ENCODE measurements around the gene CGB1. TPM values are rescaled to one million over a fixed set of nuclear protein-coding genes. Genes with fewer than 3 reads are reported as not detected.

The CGB1 gene
- total and polyA plus RNA-seq, 2 of the 8 experiments (the other 6 are each of a cell fraction or from before 2014, with no cell fraction given), result not detected

DNA sequence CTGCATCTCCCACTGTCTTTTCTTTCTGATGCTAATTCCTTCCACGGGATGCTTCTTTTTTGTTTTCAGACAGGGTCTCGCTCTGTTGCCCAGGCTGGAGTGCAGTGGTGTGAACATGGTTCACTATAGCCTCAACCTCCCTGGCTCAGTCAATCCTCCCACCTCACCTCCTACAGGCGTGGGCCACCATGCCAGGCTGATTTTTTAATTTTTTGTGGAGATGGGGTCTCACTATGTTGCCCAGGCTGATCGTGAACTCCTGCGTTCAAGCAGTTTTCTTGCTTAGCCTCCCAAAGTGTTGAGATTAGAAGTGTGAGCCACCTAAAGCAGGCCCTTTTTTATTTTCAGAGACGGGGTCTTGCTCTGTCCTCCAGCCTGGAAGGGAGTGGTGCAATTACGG is 48.4 kb downstream of the CGB1 start:
- H3K27me3 ChIP-seq (replicated peaks in 1 of 4; ENCODE audit: control insufficient read depth in 3 of 4, extremely low read depth in 1 of 4, insufficient read depth in 3 of 4, low read length in 3 of 4), result no peaks in the 10 kb centered on the region
- no peak overlapping the region for H3K4me3 ChIP-seq (ENCODE audit: extremely low read depth in 1 of 4, insufficient read depth in 2 of 4, low read depth in 3 of 4, low read length in 4 of 4)
- H3K36me3 ChIP-seq (ENCODE audit: control insufficient read depth in 2 of 4, insufficient read depth in 4 of 4, low read length in 3 of 4), result peaks cover 3 to 25% (median 10%) of the 10 kb centered on the region in 4 experiments; a peak in 5 of 8 replicates
- H4K8ac ChIP-seq (ENCODE audit: extremely low read depth, insufficient read depth, low read length), result no peak overlapping the region
- H3K4ac ChIP-seq (replicated peaks; ENCODE audit: insufficient read length, low read depth, low read length), result no peak overlapping the region
- no peak overlapping the region for H2BK20ac ChIP-seq (ENCODE audit: low read length)
- no peak overlapping the region for H3K18ac ChIP-seq (ENCODE audit: extremely low read depth, low read length)
- peaks cover 0 to 7% of the 10 kb centered on the region in 2 experiments; a peak in 1 of 4 replicates for H3K79me2 ChIP-seq (ENCODE audit: control insufficient read depth in 1 of 2, insufficient read depth in 2 of 2, low read length in 2 of 2)
- DNase-seq (ENCODE audit: low read depth in 1 of 2, low spot score in 2 of 2) (no peak), FAIRE-seq (no peak)
- no peak overlapping the region for H4K91ac ChIP-seq (replicated peaks; ENCODE audit: insufficient read length, low read length)
- no peak overlapping the region for H3K4me2 ChIP-seq (ENCODE audit: insufficient read depth in 1 of 2, low read depth in 2 of 2, low read length in 2 of 2)
- H2BK15ac ChIP-seq (ENCODE audit: low read length), result no peak overlapping the region
- no peak overlapping the region for H2BK5ac ChIP-seq (ENCODE audit: low read depth, low read length)
- H4K5ac ChIP-seq (ENCODE audit: insufficient read length, low read depth, low read length), result no peak overlapping the region
- TF ChIP-seq KDM5A (IDR thresholded peaks at IDR 0.05; ENCODE audit: low read length), result no peak
- no peak for TF ChIP-seq HDAC6 (IDR thresholded peaks at IDR 0.05; ENCODE audit: low read depth, low read length)
- TF ChIP-seq RAD21 (IDR thresholded peaks at IDR 0.05 in 1 of 2, conservative IDR thresholded peaks at IDR 0.05 in 1 of 2; ENCODE audit: low read depth in 2 of 2, low read length in 2 of 2), result no peak
- no peak for TF ChIP-seq TCF12 (IDR thresholded peaks at IDR 0.05; ENCODE audit: low read depth, low read length)
- no peak for TF ChIP-seq SIX5 (IDR thresholded peaks at IDR 0.05; ENCODE audit: low read depth, low read length)
- TF ChIP-seq CREB1 (IDR thresholded peaks at IDR 0.05), result no peak
- no peak for TF ChIP-seq KDM4A (IDR thresholded peaks at IDR 0.05; ENCODE audit: low read depth, low read length, severe bottlenecking)
- no peak for TF ChIP-seq JUN (IDR thresholded peaks at IDR 0.05; ENCODE audit: low read depth, low read length)
- TF ChIP-seq, protein P1, sequence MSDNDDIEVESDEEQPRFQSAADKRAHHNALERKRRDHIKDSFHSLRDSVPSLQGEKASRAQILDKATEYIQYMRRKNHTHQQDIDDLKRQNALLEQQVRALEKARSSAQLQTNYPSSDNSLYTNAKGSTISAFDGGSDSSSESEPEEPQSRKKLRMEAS (IDR thresholded peaks at IDR 0.05), result no peak
- H3K9me3 ChIP-seq (ENCODE audit: insufficient read depth in 2 of 2, low read depth in 1 of 2, low read length in 1 of 2), result no peaks in the 10 kb centered on the region
- H2AFZ ChIP-seq (ENCODE audit: low read length), result no peak overlapping the region
- no peak overlapping the region for H3K23ac ChIP-seq (ENCODE audit: insufficient read length)
- no peak overlapping the region for H2AK5ac ChIP-seq (ENCODE audit: low read depth, low read length)
- no peak overlapping the region for H2BK120ac ChIP-seq (replicated peaks; ENCODE audit: low read depth, low read length)
- H3K4me1 ChIP-seq (replicated peaks in 1 of 4; ENCODE audit: control insufficient read depth in 3 of 4, insufficient read depth in 4 of 4, low read length in 3 of 4), result peaks cover 0 to 1% (median 0%) of the 10 kb centered on the region in 4 experiments; a peak in 2 of 7 replicates
- H3K9ac ChIP-seq (replicated peaks in 1 of 4; ENCODE audit: extremely low read depth in 1 of 4, low read depth in 3 of 4, low read length in 3 of 4), result no peak overlapping the region
- POLR2A ChIA-PET (ENCODE audit: partially characterized antibody), result interaction anchor here (1.1 to 1.2 kb wide), 2 partner anchors 19 to 20 kb away, joined by 3 read pairs; no protein-coding TSS in a partner anchor
- H3K56ac ChIP-seq (replicated peaks; ENCODE audit: insufficient read length, low read depth, low read length), result no peak overlapping the region
- H3K27ac ChIP-seq (ENCODE audit: low read depth, low read length), result no peak overlapping the region
- H3K79me1 ChIP-seq (ENCODE audit: low read depth, low read length), result peaks cover 4% of the 10 kb centered on the region
- H3K14ac ChIP-seq (ENCODE audit: insufficient read length), result no peak overlapping the region
- CTCF ChIA-PET (ENCODE audit: partially characterized antibody), result interaction anchor here (1.2 to 2.9 kb wide), 2 partner anchors 11 to 17 kb away, joined by 5 to 13 read pairs; no protein-coding TSS in a partner anchor
- WGBS, 2 experiments (ENCODE audit: extremely low coverage in 1 of 2, insufficient coverage in 1 of 2, insufficient read length in 1 of 2, insufficient replicate concordance in 2 of 2, low coverage in 1 of 2, low lambda C conversion rate in 2 of 2, missing lambda C conversion rate in 1 of 2), result 90% methylated on average over 7 of the region's 7 CpGs; no CpG with 5 or more reads in 1 of the 2 experiments
- peaks cover 4% of the 10 kb centered on the region; the same call in 1 of the 2 replicates for H3K23me2 ChIP-seq (ENCODE audit: low read depth, low read length)
- peaks cover 0 to 10% of the 10 kb centered on the region in 2 experiments for H4K20me1 ChIP-seq (replicated peaks in 1 of 2; ENCODE audit: control insufficient read depth in 1 of 2, insufficient read depth in 2 of 2, low read length in 2 of 2)
- H2BK12ac ChIP-seq (ENCODE audit: low read depth, low read length), result no peak overlapping the region

Data from H1 (cell line).